Left colon (tissue), 2 donors: Measurements from ENCODE around the gene SLC2A10. TPM values are rescaled to one million over a fixed set of nuclear protein-coding genes. Genes with fewer than 3 reads are reported as not detected.
A peak's percentile ranks its signal among the peaks of the same experiment; 100 is the strongest.

ENCODE experiments used
- ATAC-seq: fragments of 200-7000 bp; cut with Tn5 transposase; one replicate; pipeline ENCODE4 v1.9.1; 2020; ENCODE audit warnings: mild to moderate bottlenecking, moderate library complexity
- DNase-seq, 2 donors: peaks; one replicate each; pipeline ENCODE4 v3.0.0-alpha.2; 2020
- intact Hi-C, 2 donors: fragments of 100-400 bp; cut with DNase I in 1 of 2; cut with micrococcal nuclease in 1 of 2; formaldehyde crosslinking; loops; one replicate each; pipeline versions ENCODE4 v1.11.2 to v1.14.0; 2022; cut with DNase I, micrococcal nuclease
- total RNA-seq, 2 donors: library from RNA; stranded (reverse); fragmentation: NEBNext Ultra II Directional; extraction: Animal tissue kit (Norgen Biotek cat#: 25700); gene quantifications; one replicate each; pipeline ENCODE4 v1.2.1, GENCODE V29; 2021
- donor health status: DM: no; HTN: no; CAD: no.
- donor health status: DM: yes; HTN: yes; CAD: no.

SLC2A10 gene
- total RNA-seq, 2 donors from 2014 or later = 29.1 to 29.6 TPM

- DNase-seq (no peak), ATAC-seq (no peak)
- intact Hi-C loops = no loop called here
Measured at GRCh38 chr20:46751856-46752255, 42.4 kb downstream of the SLC2A10 start.

GRCh38 chr20:46752728-46753127 lies 43.3 kb downstream of the SLC2A10 start:
- DNase-seq = peak; percentile 42 to 60
- intact Hi-C loops = no loop called here
- peak; percentile 35 for ATAC-seq

- no peak for ATAC-seq
- DNase-seq = no peak
- intact Hi-C loops = no loop called here
Measured at GRCh38 chr20:46755483-46756413, 46.3 kb downstream of the SLC2A10 start.

GRCh38 chr20:46756419-46756818 lies 47.0 kb downstream of the SLC2A10 start:
- intact Hi-C loops = no loop called here
- DNase-seq (no peak), ATAC-seq (no peak)

GRCh38 chr20:46757135-46757534 lies 47.7 kb downstream of the SLC2A10 start:
- no peak for ATAC-seq
- intact Hi-C loops = no loop called here
- DNase-seq = no peak

GRCh38 chr20:46757754-46758678 lies 48.6 kb downstream of the SLC2A10 start:
- ATAC-seq (peak; percentile 74), DNase-seq (peak in 1 of 2 donors; percentile 50)
- intact Hi-C loops = no loop called here

GRCh38 chr20:46758929-46759669 lies 49.6 kb downstream of the SLC2A10 start:
- DNase-seq (no peak), ATAC-seq (no peak)
- intact Hi-C loops = no loop called here

- intact Hi-C loops = no loop called here
- DNase-seq (no peak), ATAC-seq (no peak)
Measured at GRCh38 chr20:46761566-46761965, 52.1 kb downstream of the SLC2A10 start.

GRCh38 chr20:46764068-46764467 lies 54.6 kb downstream of the SLC2A10 start:
- DNase-seq (no peak), ATAC-seq (no peak)
- intact Hi-C loops = no loop called here

GRCh38 chr20:46765506-46766120 lies 56.2 kb downstream of the SLC2A10 start:
- no peak for ATAC-seq
- intact Hi-C loops = no loop called here
- no peak for DNase-seq

GRCh38 chr20:46767127-46767761 lies 57.8 kb downstream of the SLC2A10 start:
- intact Hi-C loops = no loop called here
- DNase-seq (peak; percentile 33 to 58), ATAC-seq (peak; percentile 78)

- intact Hi-C loops = no loop called here
- ATAC-seq (no peak), DNase-seq (no peak)
Measured at GRCh38 chr20:46770330-46771194, 61.1 kb downstream of the SLC2A10 start.

- no peak for DNase-seq
- intact Hi-C loops = no loop called here
Measured at GRCh38 chr20:46771195-46771588, 61.7 kb downstream of the SLC2A10 start.

GRCh38 chr20:46772901-46773300 lies 63.5 kb downstream of the SLC2A10 start:
- intact Hi-C loops = no loop called here
- ATAC-seq = no peak
- DNase-seq = no peak

More at GRCh38 chr20:46771195-46771588, 61.7 kb downstream of the SLC2A10 start:
- no peak for ATAC-seq

GRCh38 chr20:46773680-46774079 lies 64.2 kb downstream of the SLC2A10 start:
- DNase-seq = peak in 1 of 2 donors; percentile 14
- ATAC-seq = no peak
- intact Hi-C loops = no loop called here

GRCh38 chr20:46774236-46774635 lies 64.8 kb downstream of the SLC2A10 start:
- ATAC-seq (no peak), DNase-seq (no peak)
- intact Hi-C loops = no loop called here

- intact Hi-C loops = no loop called here
- DNase-seq = no peak
- no peak for ATAC-seq
Measured at GRCh38 chr20:46774943-46775560, 65.6 kb downstream of the SLC2A10 start.
